Immature natural killer cell (primary cell): ENCODE data around the gene ATXN2L. TPM values are rescaled to one million over a fixed set of nuclear protein-coding genes. Genes with fewer than 3 reads are reported as not detected.

Experiments
- DNase-seq, 3 donors: peaks; one replicate each; pipeline ENCODE4 v3.0.0; 2022; ENCODE audit warnings: mixed read lengths in 1 of 3
- H3K27ac Mint-ChIP-seq, 6 donors: one replicate each; pipeline ENCODE4 v1.8.0; 2020; ENCODE audit warnings: mixed read lengths in 6 of 6, mild to moderate bottlenecking in 5 of 6, inconsistent platforms in 4 of 6, moderate library complexity in 3 of 6
- H3K27me3 Mint-ChIP-seq, 3 donors: one replicate each; pipeline ENCODE4 v1.8.0; 2020 to 2021; ENCODE audit warnings: low read depth in 3 of 3, mild to moderate bottlenecking in 3 of 3, mixed read lengths in 3 of 3, moderate library complexity in 3 of 3, inconsistent platforms in 1 of 3
- H3K36me3 Mint-ChIP-seq, 3 donors: one replicate each; pipeline ENCODE4 v1.8.0; 2020; ENCODE audit warnings: mixed read lengths in 3 of 3, inconsistent platforms in 2 of 3, mild to moderate bottlenecking in 2 of 3
- H3K4me1 Mint-ChIP-seq, 2 donors: one replicate each; pipeline ENCODE4 v1.8.0; 2020; ENCODE audit warnings: inconsistent platforms in 2 of 2, mild to moderate bottlenecking in 2 of 2, mixed read lengths in 2 of 2, moderate library complexity in 1 of 2
- H3K4me3 Mint-ChIP-seq, 5 donors: one replicate each; pipeline ENCODE4 v1.8.0; 2020; ENCODE audit warnings: mild to moderate bottlenecking in 5 of 5, mixed read lengths in 5 of 5, inconsistent platforms in 3 of 5, moderate library complexity in 3 of 5
- H3K9me3 Mint-ChIP-seq, 6 donors: one replicate each; pipeline ENCODE4 v1.8.0; 2020; ENCODE audit warnings: mild to moderate bottlenecking in 6 of 6, mixed read lengths in 6 of 6, inconsistent platforms in 4 of 6, moderate library complexity in 3 of 6
- polyA plus RNA-seq, 3 donors: library from polyadenylated mRNA; unstranded; fragments of 300-500 nt; fragmentation: Illumina TruSeq; gene quantifications; one replicate each; pipeline ENCODE4 v1.2.3, GENCODE V29; 2021

The ATXN2L gene
- polyA plus RNA-seq, 3 donors from 2014 or later, result 3.0 to 28.5 (median 9.7) TPM

- Mint-ChIP-seq H3K27ac (peak overlapping the region; percentile 95 to 99 (median 99)), H3K4me1 (peaks cover 43 to 47% of the 10 kb centered on the region in 2 donors), H3K9me3 (no peaks in the 10 kb centered on the region), H3K4me3 (peak overlapping the region; percentile 97 to 99 (median 98)), H3K27me3 (peaks cover 16 to 29% (median 22%) of the 10 kb centered on the region in 3 donors), H3K36me3 (peaks cover 7 to 33% (median 17%) of the 10 kb centered on the region in 3 donors)
- no peak for DNase-seq
These were observed 1.8 kb downstream of the ATXN2L start for GRCh38 chr16:28824717-28824973.

GRCh38 chr16:28826141-28826540 lies 3.3 kb downstream of the ATXN2L start:
- Mint-ChIP-seq H3K4me3 (peak overlapping the region in 3 of 5 donors; percentile 18 to 46 (median 46)), H3K36me3 (peaks cover 11 to 48% (median 26%) of the 10 kb centered on the region in 3 donors), H3K27me3 (peaks cover 16 to 29% (median 20%) of the 10 kb centered on the region in 3 donors), H3K4me1 (peaks cover 38 to 48% of the 10 kb centered on the region in 2 donors), H3K9me3 (no peaks in the 10 kb centered on the region), H3K27ac (peak overlapping the region; percentile 56 to 99 (median 72))
- no peak for DNase-seq

GRCh38 chr16:28829747-28830146 lies 6.9 kb downstream of the ATXN2L start:
- peaks cover 2 to 7% (median 4%) of the 10 kb centered on the region in 3 donors for H3K27me3 Mint-ChIP-seq
- no peak for DNase-seq
- no peak overlapping the region for H3K4me3 Mint-ChIP-seq
- no peaks in the 10 kb centered on the region for H3K9me3 Mint-ChIP-seq
- H3K36me3 Mint-ChIP-seq, result peaks cover 27 to 71% (median 46%) of the 10 kb centered on the region in 3 donors
- peaks cover 18 to 34% of the 10 kb centered on the region in 2 donors for H3K4me1 Mint-ChIP-seq
- peak overlapping the region in 1 of 6 donors; percentile 28 for H3K27ac Mint-ChIP-seq

- H3K4me3 Mint-ChIP-seq, result no peak overlapping the region
- peaks cover 29 to 72% (median 44%) of the 10 kb centered on the region in 3 donors for H3K36me3 Mint-ChIP-seq
- peaks cover 2 to 7% (median 5%) of the 10 kb centered on the region in 3 donors for H3K27me3 Mint-ChIP-seq
- no peak for DNase-seq
- peak overlapping the region in 1 of 6 donors; percentile 35 for H3K27ac Mint-ChIP-seq
- no peaks in the 10 kb centered on the region for H3K9me3 Mint-ChIP-seq
- peaks cover 11 to 26% of the 10 kb centered on the region in 2 donors for H3K4me1 Mint-ChIP-seq
These were observed 7.7 kb downstream of the ATXN2L start for GRCh38 chr16:28830531-28830930.

GRCh38 chr16:28834349-28834748 lies 11.6 kb downstream of the ATXN2L start:
- H3K9me3 Mint-ChIP-seq, result no peaks in the 10 kb centered on the region

GRCh38 chr16:28834873-28835863 lies 12.4 kb downstream of the ATXN2L start:
- Mint-ChIP-seq H3K9me3 (no peaks in the 10 kb centered on the region), H3K4me1 (peaks cover 2 to 6% of the 10 kb centered on the region in 2 donors), H3K4me3 (no peak overlapping the region), H3K27me3 (peaks cover 0 to 10% (median 5%) of the 10 kb centered on the region in 3 donors), H3K27ac (peak overlapping the region in 1 of 6 donors; percentile 39), H3K36me3 (peaks cover 23 to 45% (median 26%) of the 10 kb centered on the region in 3 donors)
- DNase-seq, result no peak

More at GRCh38 chr16:28834349-28834748, 11.6 kb downstream of the ATXN2L start:
- peaks cover 2 to 12% of the 10 kb centered on the region in 2 donors for H3K4me1 Mint-ChIP-seq
- peaks cover 26 to 53% (median 34%) of the 10 kb centered on the region in 3 donors for H3K36me3 Mint-ChIP-seq
- H3K4me3 Mint-ChIP-seq, result no peak overlapping the region
- H3K27me3 Mint-ChIP-seq, result peaks cover 0 to 10% (median 5%) of the 10 kb centered on the region in 3 donors
- no peak for DNase-seq
- H3K27ac Mint-ChIP-seq, result no peak overlapping the region

GRCh38 chr16:28835864-28836760 lies 13.3 kb downstream of the ATXN2L start:
- no peak overlapping the region for H3K4me3 Mint-ChIP-seq
- H3K27me3 Mint-ChIP-seq, result peaks cover 0 to 10% (median 5%) of the 10 kb centered on the region in 3 donors
- peaks cover 2 to 5% of the 10 kb centered on the region in 2 donors for H3K4me1 Mint-ChIP-seq
- no peak overlapping the region for H3K27ac Mint-ChIP-seq
- H3K9me3 Mint-ChIP-seq, result no peaks in the 10 kb centered on the region
- peaks cover 21 to 36% (median 22%) of the 10 kb centered on the region in 3 donors for H3K36me3 Mint-ChIP-seq
- DNase-seq, result no peak

- Mint-ChIP-seq H3K36me3 (peaks cover 21 to 35% (median 22%) of the 10 kb centered on the region in 3 donors), H3K27ac (no peak overlapping the region), H3K9me3 (no peaks in the 10 kb centered on the region), H3K4me3 (no peak overlapping the region), H3K27me3 (peaks cover 0 to 10% (median 6%) of the 10 kb centered on the region in 3 donors), H3K4me1 (peaks cover 2 to 5% of the 10 kb centered on the region in 2 donors)
- DNase-seq, result no peak
These were observed 13.9 kb downstream of the ATXN2L start for GRCh38 chr16:28836761-28837064.

- DNase-seq, result no peak
- peaks cover 0 to 2% of the 10 kb centered on the region in 2 donors for H3K4me1 Mint-ChIP-seq
- H3K27ac Mint-ChIP-seq, result peak overlapping the region in 3 of 6 donors; percentile 5 to 68 (median 47)
- H3K4me3 Mint-ChIP-seq, result no peak overlapping the region
- peaks cover 15 to 26% (median 16%) of the 10 kb centered on the region in 3 donors for H3K36me3 Mint-ChIP-seq
- H3K9me3 Mint-ChIP-seq, result no peaks in the 10 kb centered on the region
- peaks cover 0 to 9% (median 6%) of the 10 kb centered on the region in 3 donors for H3K27me3 Mint-ChIP-seq
These were observed 15.1 kb downstream of the ATXN2L start for GRCh38 chr16:28837672-28838557.

GRCh38 chr16:28838558-28838918 lies 15.7 kb downstream of the ATXN2L start:
- Mint-ChIP-seq H3K9me3 (no peaks in the 10 kb centered on the region), H3K36me3 (peaks cover 11 to 20% (median 13%) of the 10 kb centered on the region in 3 donors), H3K4me1 (peaks cover 0 to 5% of the 10 kb centered on the region in 2 donors), H3K27me3 (peaks cover 0 to 6% (median 3%) of the 10 kb centered on the region in 3 donors), H3K27ac (peak overlapping the region in 3 of 6 donors; percentile 30 to 68 (median 54)), H3K4me3 (no peak overlapping the region)
- DNase-seq, result no peak

- Mint-ChIP-seq H3K36me3 (peaks cover 7 to 15% (median 11%) of the 10 kb centered on the region in 3 donors), H3K4me3 (no peak overlapping the region), H3K27ac (no peak overlapping the region), H3K27me3 (peaks cover 0 to 6% (median 3%) of the 10 kb centered on the region in 3 donors), H3K9me3 (no peaks in the 10 kb centered on the region), H3K4me1 (peaks cover 0 to 5% of the 10 kb centered on the region in 2 donors)
- DNase-seq, result no peak
These were observed 16.3 kb downstream of the ATXN2L start for GRCh38 chr16:28839004-28839639.

GRCh38 chr16:28839899-28840298 lies 17.1 kb downstream of the ATXN2L start:
- Mint-ChIP-seq H3K9me3 (no peaks in the 10 kb centered on the region), H3K27ac (peak overlapping the region in 4 of 6 donors; percentile 28 to 62 (median 52)), H3K27me3 (peaks cover 0 to 5% (median 3%) of the 10 kb centered on the region in 3 donors), H3K4me1 (peaks cover 6 to 11% of the 10 kb centered on the region in 2 donors), H3K36me3 (peaks cover 4 to 13% (median 7%) of the 10 kb centered on the region in 3 donors), H3K4me3 (no peak overlapping the region)
- no peak for DNase-seq
